ENCODE data around the gene FRMD4B.
A peak's percentile ranks its signal among the peaks of the same experiment; 100 is the strongest.

FRMD4B gene

GRCh38 chr3:69385723-69386555, at the start of gene FRMD4B:
FRMD4B (minus strand) TSS chr3:69386088; CDS start chr3:69385989, 99 bp downstream.
- peak; percentile 23 for DNase-seq

GRCh38 chr3:69433969-69434325, 48.1 kb upstream of the FRMD4B start:
- no peak for DNase-seq

GRCh38 chr3:69433121-69433968, 47.5 kb upstream of the FRMD4B start:
- DNase-seq: no peak

- DNase-seq: no peak
Measured at GRCh38 chr3:69428657-69429255, 42.9 kb upstream of the FRMD4B start.

GRCh38 chr3:69426967-69427304, 41.0 kb upstream of the FRMD4B start:
- no peak for DNase-seq

DNA sequence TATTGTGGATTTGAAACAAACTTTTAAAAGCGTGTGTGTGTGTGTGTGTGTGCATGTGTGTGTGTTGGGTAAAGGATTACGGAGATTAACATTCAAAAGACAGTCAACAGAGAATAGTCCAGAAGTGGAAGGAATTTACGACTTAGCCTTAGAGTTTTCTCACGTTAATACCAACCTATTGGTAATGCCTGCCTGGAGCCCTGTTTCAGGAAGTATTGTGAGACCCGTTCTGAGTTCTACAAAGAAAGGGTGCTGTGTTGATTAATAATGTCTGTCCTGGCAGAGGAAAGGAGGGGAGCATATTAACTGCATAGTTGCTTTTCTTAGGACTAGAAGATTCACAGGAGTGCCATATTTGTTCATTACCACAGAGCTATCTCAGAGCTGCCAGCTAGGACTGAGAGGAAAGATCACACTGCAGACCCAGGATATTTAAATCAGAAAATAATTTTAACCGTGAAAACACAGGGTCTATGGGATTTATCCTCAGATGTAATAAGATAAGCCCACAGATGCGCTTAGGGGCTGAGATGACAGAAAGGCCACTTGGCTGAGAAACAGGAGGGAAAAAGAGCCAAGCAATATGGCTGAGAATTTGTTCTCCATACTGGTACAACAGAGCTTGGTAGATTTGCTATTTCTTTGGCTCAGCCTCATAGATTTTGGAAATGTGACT, 40.5 kb upstream of the FRMD4B start:
- DNase-seq: no peak

DNA sequence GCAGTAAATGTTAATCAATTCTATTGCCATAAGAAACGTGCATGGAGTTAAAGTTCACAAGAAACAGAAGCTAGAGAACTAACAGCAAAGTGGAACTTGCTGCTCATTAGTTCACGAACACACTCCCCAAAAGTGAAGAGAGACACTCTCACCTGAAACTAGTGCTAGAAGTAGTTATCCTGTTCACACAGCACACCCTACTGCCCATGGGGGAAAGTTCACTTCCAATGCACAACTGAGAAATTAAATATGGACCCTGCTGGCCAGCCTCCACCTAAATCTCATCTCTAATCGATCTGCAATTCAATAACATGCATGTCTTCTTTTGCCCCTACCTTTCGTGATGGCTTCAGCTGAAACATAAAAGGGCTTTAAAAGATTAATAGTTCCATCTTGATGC, 39.4 kb upstream of the FRMD4B start:
- DNase-seq: peak; percentile 19

- DNase-seq: no peak
Measured at GRCh38 chr3:69423463-69424155, 37.7 kb upstream of the FRMD4B start.

- DNase-seq: no peak
Measured at GRCh38 chr3:69422751-69423150, 36.9 kb upstream of the FRMD4B start.

- DNase-seq: no peak
Measured at GRCh38 chr3:69420781-69421520, 35.1 kb upstream of the FRMD4B start.

- DNase-seq: no peak
Measured at GRCh38 chr3:69419276-69419675, 33.4 kb upstream of the FRMD4B start.

DNA sequence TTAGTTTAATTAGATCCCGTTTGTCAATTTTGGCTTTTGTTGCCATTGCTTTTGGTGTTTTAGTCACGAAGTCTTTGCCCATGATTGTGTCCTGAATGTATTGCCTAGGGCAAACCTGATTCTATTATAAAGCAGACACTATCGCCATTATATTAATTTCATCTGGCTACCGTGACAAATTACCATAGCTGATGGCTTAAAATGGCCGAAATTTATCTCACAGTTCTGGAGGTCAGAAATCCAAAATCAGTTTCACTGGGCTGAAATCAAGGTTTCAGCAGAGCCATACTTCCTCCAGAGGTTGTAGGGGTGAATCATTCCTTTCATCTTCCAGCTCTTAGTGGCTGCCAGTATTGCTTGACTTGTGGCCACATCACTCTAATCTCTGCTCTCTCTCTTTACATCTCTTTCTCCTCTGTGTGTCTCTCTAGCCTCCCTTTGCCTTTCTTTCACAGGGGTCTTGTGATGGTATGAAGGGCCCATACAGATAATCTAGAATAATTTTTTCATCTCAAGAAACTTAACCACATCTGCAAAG, 31.7 kb upstream of the FRMD4B start:
- no peak for DNase-seq

- no peak for DNase-seq
Measured at GRCh38 chr3:69413551-69414207, 27.8 kb upstream of the FRMD4B start.

- no peak for DNase-seq
Measured at GRCh38 chr3:69411346-69411745, 25.5 kb upstream of the FRMD4B start.

GRCh38 chr3:69410301-69410700, 24.4 kb upstream of the FRMD4B start:
- DNase-seq: peak; percentile 31

DNA sequence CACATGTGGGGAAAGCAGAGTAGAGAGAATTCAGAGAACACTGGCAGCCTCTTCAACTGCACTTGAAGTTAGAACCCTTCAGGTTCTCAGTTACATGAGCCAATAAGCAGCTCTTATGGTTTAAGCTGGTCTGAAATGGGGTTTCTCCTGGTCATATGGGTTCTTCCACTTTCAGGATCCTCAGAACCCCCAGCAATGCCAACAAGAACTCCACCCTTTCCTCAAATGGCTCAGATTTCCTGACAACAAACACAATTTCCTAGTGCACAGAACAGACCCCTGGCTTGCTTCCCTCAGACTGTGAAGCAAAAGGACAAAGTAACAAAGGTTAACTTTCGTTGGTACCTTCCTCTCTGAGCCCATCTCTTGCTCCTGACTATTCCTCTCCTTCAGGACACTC, 23.9 kb upstream of the FRMD4B start:
- DNase-seq: no peak

GRCh38 chr3:69409011-69409410, 23.1 kb upstream of the FRMD4B start:
- no peak for DNase-seq

DNA sequence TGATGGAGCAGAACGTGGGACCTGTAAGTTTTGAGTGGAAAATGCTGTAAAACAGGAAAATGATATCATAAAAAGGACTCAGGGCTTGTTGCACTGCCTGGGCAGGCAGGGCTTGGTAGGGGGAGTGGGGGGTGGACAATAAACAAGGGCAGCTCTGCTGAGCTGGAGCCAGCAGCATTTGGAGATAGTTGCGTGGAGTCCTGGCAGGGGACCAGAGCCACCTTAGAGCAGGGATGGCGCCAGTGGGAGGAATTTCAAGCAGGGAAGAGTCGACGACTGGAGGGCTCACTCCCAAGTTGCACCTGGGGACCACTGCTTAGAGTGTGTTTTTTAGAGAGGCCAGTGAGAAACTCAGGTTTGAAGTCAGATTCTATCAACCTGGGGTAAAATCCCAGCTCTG, 22.7 kb upstream of the FRMD4B start:
- no peak for DNase-seq

DNA sequence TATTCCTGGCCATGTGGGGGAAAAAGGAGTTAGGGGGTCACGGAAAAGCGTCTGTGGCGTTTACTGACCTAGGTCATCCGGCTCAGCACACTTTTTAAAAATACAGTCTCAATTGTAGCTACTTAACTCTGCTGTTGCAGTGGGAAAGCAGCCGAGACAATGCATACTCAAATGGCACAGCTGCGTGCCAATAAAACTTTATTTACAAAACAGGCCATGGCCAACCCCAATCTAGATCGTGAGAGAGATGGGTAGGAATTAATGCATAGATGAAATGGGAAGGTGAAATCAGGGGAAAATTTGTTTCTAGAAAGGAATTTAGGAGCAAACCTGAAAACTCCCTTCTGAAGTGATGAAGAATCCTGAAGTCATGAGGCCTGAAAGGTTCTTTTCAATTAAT, 22.0 kb upstream of the FRMD4B start:
- no peak for DNase-seq

GRCh38 chr3:69406163-69406562, 20.3 kb upstream of the FRMD4B start:
- DNase-seq: no peak

- no peak for DNase-seq
Measured at GRCh38 chr3:69405067-69405466, 19.2 kb upstream of the FRMD4B start.
